C4-2B (cell line): Measurements from ENCODE around the gene STX8.

Source experiments
- ZFX ChIP-seq: fragments of 450-650 bp; IDR thresholded peaks from 2 replicates; pipeline ENCODE4 v1.6.1; 2017
- TF ChIP-seq, protein P1 (sequence below): fragments of 450-650 bp; conservative IDR thresholded peaks from 2 replicates; pipeline ENCODE4 v1.5.1; 2017; ENCODE audit warnings: mild to moderate bottlenecking

DNA sequence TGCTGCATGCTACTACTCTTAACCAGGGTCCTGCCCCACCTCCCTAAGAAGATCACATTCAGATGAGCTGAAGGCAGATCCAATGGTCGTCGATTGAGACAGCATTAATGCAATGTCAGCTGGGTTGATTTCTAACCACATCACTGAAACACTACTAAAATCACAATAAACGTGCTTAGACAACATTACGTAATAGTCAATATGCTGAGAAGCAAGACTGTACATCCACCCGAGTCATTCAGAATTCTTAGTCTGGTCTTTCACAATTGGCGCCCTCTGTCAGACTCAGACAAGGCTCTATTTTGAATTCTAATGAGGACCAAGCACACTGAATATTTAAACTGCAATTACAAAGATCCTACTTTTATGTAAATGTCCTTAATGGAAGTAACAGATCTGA is 205.2 kb downstream of the STX8 start:
- TF ChIP-seq, protein P1, sequence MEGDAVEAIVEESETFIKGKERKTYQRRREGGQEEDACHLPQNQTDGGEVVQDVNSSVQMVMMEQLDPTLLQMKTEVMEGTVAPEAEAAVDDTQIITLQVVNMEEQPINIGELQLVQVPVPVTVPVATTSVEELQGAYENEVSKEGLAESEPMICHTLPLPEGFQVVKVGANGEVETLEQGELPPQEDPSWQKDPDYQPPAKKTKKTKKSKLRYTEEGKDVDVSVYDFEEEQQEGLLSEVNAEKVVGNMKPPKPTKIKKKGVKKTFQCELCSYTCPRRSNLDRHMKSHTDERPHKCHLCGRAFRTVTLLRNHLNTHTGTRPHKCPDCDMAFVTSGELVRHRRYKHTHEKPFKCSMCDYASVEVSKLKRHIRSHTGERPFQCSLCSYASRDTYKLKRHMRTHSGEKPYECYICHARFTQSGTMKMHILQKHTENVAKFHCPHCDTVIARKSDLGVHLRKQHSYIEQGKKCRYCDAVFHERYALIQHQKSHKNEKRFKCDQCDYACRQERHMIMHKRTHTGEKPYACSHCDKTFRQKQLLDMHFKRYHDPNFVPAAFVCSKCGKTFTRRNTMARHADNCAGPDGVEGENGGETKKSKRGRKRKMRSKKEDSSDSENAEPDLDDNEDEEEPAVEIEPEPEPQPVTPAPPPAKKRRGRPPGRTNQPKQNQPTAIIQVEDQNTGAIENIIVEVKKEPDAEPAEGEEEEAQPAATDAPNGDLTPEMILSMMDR = no peak
- TF ChIP-seq ZFX = no peak
